ENCODE results near the gene ZDHHC4. TPM values are rescaled to one million over a fixed set of nuclear protein-coding genes. Genes with fewer than 3 reads are reported as not detected.

ZDHHC4 gene
- total RNA-seq (2021; fragmentation: NEBNext Ultra II Directional; extraction: Animal tissue kit (Norgen Biotek cat#: 25700)) (50.2 and 50.8 TPM in 2 replicates), polyA plus RNA-seq (2011; rRNA removed) (171 and 174 TPM in 2 replicates), polyA minus RNA-seq (2011; rRNA and poly(A)+ RNA removed) (155 TPM in 2 replicates)
- polyA plus RNA-seq (2011; cell fraction: cytosol; rRNA removed), result 99.9 TPM
- polyA plus RNA-seq (2011; cell fraction: nucleus; rRNA removed), result 88.3 TPM
- polyA plus RNA-seq (2012, experiment 1 of 2), result 49.5 to 61.1 TPM (median 51.8 TPM) in 4 replicates
- polyA plus RNA-seq (2012, experiment 2 of 2), result 83.8 TPM
- polyA plus RNA-seq (2013, experiment 1 of 2), result 58.5 TPM
- polyA plus RNA-seq (2013, experiment 2 of 2), result 61.2 TPM
- polyA minus RNA-seq (2011; cell fraction: cytosol; rRNA and poly(A)+ RNA removed), result 28.9 TPM
- 50.4 TPM for polyA minus RNA-seq (2011; cell fraction: nucleus; rRNA and poly(A)+ RNA removed)
- long read RNA-seq, experiment 1, transcript ZDHHC4-205 (8 exons, 1,552 nt), result minor isoform, 8 of 56 reads
- long read RNA-seq, experiment 1, transcript ZDHHC4-201 (8 exons, 1,259 nt), result major isoform, 17 of 56 reads
- long read RNA-seq, experiment 1, partial matches to known transcripts, result 12 of 56 reads
- long read RNA-seq, experiment 1, other reads (novel, unspliced or antisense), result 7 of 56 reads
- long read RNA-seq, experiment 2, transcript ZDHHC4-202 (8 exons, 1,942 nt), result minor isoform, 6 of 50 reads
- long read RNA-seq, experiment 2, transcript ZDHHC4-206 (8 exons, 1,348 nt), result minor isoform, 7 of 50 reads
- long read RNA-seq, experiment 2, transcript ZDHHC4-201 (8 exons, 1,259 nt), result major isoform, 22 of 50 reads
- long read RNA-seq, experiment 2, transcript ZDHHC4-205 (8 exons, 1,552 nt), result minor isoform, 7 of 50 reads
- long read RNA-seq, experiment 2, partial matches to known transcripts, result 2 of 50 reads
- long read RNA-seq, experiment 2, other reads (novel, unspliced or antisense), result 6 of 50 reads

GRCh38 chr7:6577369-6578113, at the start of gene ZDHHC4:
Gene ZDHHC4, plus strand, starts transcription at chr7:6577454. Its CDS starts 3,108 bp downstream, at chr7:6580562.
- Histone ChIP-seq H2BK20ac (ENCODE audit: low read length) (no peak within 1 kb of the TSS), H3K9ac (replicated peaks in 1 of 4; ENCODE audit: extremely low read depth in 1 of 4, low read depth in 3 of 4, low read length in 3 of 4) (peak within 1 kb of the TSS; percentile 65 to 85 (median 84)), H3K4ac (replicated peaks; ENCODE audit: insufficient read length, low read depth, low read length) (peak within 1 kb of the TSS; percentile 82), H3K4me3 (ENCODE audit: extremely low read depth in 1 of 4, insufficient read depth in 2 of 4, low read depth in 3 of 4, low read length in 4 of 4) (peak within 1 kb of the TSS; percentile 59 to 79 (median 72)), H4K20me1 (replicated peaks in 1 of 2; ENCODE audit: control insufficient read depth in 1 of 2, insufficient read depth in 2 of 2, low read length in 2 of 2) (no peaks in the 10 kb centered on the region), H3K79me1 (ENCODE audit: low read depth, low read length) (no peaks in the 10 kb centered on the region), H3K27ac (ENCODE audit: low read depth, low read length) (peak within 1 kb of the TSS; percentile 85; the same call in 1 of the 2 replicates), H2BK12ac (ENCODE audit: low read depth, low read length) (peak within 1 kb of the TSS; percentile 31; the same call in 1 of the 2 replicates), H2AFZ (ENCODE audit: low read length) (no peak within 1 kb of the TSS), H2AK5ac (ENCODE audit: low read depth, low read length) (0 out of 2 replicates have a peak within 1 kb of the TSS, but pooled peaks have one; percentile 9), H3K18ac (ENCODE audit: extremely low read depth, low read length) (peak within 1 kb of the TSS; percentile 48; the same call in 1 of the 2 replicates), H2BK5ac (ENCODE audit: low read depth, low read length) (no peak within 1 kb of the TSS), H3K36me3 (ENCODE audit: control insufficient read depth in 2 of 4, insufficient read depth in 4 of 4, low read length in 3 of 4) (peaks cover 8 to 24% (median 15%) of the 10 kb centered on the region in 4 experiments; a peak in 6 of 8 replicates), H3K56ac (replicated peaks; ENCODE audit: insufficient read length, low read depth, low read length) (no peak within 1 kb of the TSS), H2BK15ac (ENCODE audit: low read length) (no peak within 1 kb of the TSS), H4K8ac (ENCODE audit: extremely low read depth, insufficient read depth, low read length) (peak within 1 kb of the TSS; percentile 97; the same call in 1 of the 2 replicates), H4K91ac (replicated peaks; ENCODE audit: insufficient read length, low read length) (peak within 1 kb of the TSS; percentile 59), H3K9me3 (ENCODE audit: insufficient read depth in 2 of 2, low read depth in 1 of 2, low read length in 1 of 2) (no peaks in the 10 kb centered on the region), H3K23ac (ENCODE audit: insufficient read length) (no peak within 1 kb of the TSS), H2BK120ac (replicated peaks; ENCODE audit: low read depth, low read length) (no peak within 1 kb of the TSS), H3K23me2 (ENCODE audit: low read depth, low read length) (no peaks in the 10 kb centered on the region; the same call in 1 of the 2 replicates), H3K4me2 (ENCODE audit: insufficient read depth in 1 of 2, low read depth in 2 of 2, low read length in 2 of 2) (peak within 1 kb of the TSS; percentile 58 to 71), H3K79me2 (ENCODE audit: control insufficient read depth in 1 of 2, insufficient read depth in 2 of 2, low read length in 2 of 2) (no peaks in the 10 kb centered on the region), H3K14ac (ENCODE audit: insufficient read length) (no peak within 1 kb of the TSS), H3K4me1 (replicated peaks in 1 of 4; ENCODE audit: control insufficient read depth in 3 of 4, insufficient read depth in 4 of 4, low read length in 3 of 4) (no peaks in the 10 kb centered on the region), H3K27me3 (replicated peaks in 1 of 4; ENCODE audit: control insufficient read depth in 3 of 4, extremely low read depth in 1 of 4, insufficient read depth in 3 of 4, low read length in 3 of 4) (no peaks in the 10 kb centered on the region), H4K5ac (ENCODE audit: insufficient read length, low read depth, low read length) (peak within 1 kb of the TSS; percentile 72)
- FAIRE-seq (no peak), DNase-seq (ENCODE audit: low read depth in 1 of 2, low spot score in 2 of 2) (peak; percentile 58 to 82)
- CTCF ChIA-PET (ENCODE audit: partially characterized antibody), result interaction anchor here (0.8 to 1.4 kb wide), 7 partner anchors 9 to 61 kb away, joined by 3 to 6 read pairs (median 3); no protein-coding TSS in a partner anchor
- POLR2A ChIA-PET (ENCODE audit: partially characterized antibody), result interaction anchor here (0.7 to 3.5 kb wide), 4 partner anchors 10 to 66 kb away, joined by 3 to 25 read pairs (median 4); partner anchors contain the start of gene INTS15
- 22% methylated on average over 47 of the region's 51 CpGs; no CpG with 5 or more reads in 1 of the 2 experiments for WGBS, 2 experiments (ENCODE audit: extremely low coverage in 1 of 2, insufficient coverage in 1 of 2, insufficient read length in 1 of 2, insufficient replicate concordance in 2 of 2, low coverage in 1 of 2, low lambda C conversion rate in 2 of 2, missing lambda C conversion rate in 1 of 2)
- TF ChIP-seq NANOG (IDR thresholded peaks at IDR 0.05; ENCODE audit: insufficient read depth, low read depth, low read length, poor library complexity, severe bottlenecking) (no peak), RAD21 (IDR thresholded peaks at IDR 0.05 in 1 of 2, conservative IDR thresholded peaks at IDR 0.05 in 1 of 2; ENCODE audit: low read depth in 2 of 2, low read length in 2 of 2) (no peak), MAX (IDR thresholded peaks at IDR 0.05) (peak; percentile 38; the same call in 1 of the 2 replicates), TCF12 (IDR thresholded peaks at IDR 0.05; ENCODE audit: low read depth, low read length) (no peak), SRF (IDR thresholded peaks at IDR 0.05; ENCODE audit: low read depth, low read length) (no peak)

Measured in H1 (cell line).